NCI-H1417 (cell line): ENCODE results near the gene ASCC3.
A peak's percentile ranks its signal among the peaks of the same experiment; 100 is the strongest.
"Not testable (repeated sequence)": the region's sequence is repeated elsewhere in the genome, so short reads cannot be mapped to it uniquely, and the experiment has no call there.

Source experiments
- DNase-seq, 3 experiments: peaks; one replicate each; lab custom pipeline; 2025; lab: John Stamatoyannopoulos, UW

The ASCC3 gene

DNA sequence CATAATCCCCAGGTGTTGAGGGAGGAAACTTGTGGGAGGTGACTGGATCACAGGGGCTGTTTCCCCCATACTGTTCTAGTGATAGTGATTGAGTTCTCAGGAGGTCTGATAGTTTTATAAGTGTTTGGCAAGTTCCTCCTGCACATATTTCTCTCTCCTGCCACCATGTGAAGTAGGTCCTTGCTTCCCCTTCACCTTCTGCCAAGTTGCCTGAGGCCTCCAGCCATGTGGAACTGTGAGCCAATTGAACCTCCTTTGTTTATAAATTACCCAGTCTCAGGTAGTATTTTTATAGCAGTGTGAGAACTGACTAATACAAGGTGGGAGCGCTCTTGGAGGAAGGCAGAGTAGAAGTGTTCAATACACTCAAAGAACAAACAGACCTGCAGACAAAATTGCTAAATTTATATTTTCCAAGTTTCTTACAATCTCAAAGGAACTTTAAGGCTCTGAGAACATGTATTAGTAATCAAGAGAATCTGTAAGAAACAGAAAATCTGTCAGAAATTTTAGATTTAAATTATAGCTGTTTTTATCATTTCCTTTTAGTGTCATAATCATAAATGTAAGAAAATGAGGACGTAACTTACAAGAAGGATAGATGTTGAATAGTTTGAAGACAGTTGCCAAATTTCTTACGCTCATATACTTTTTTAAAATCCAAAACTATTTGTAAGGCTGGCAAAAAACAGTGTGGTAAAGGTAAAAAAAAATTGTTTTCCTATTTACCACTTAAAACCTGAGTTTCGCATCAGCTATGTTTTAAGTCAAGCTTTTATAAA lies 77.7 kb downstream of the ASCC3 start:
- DNase-seq, result peak in 1 of 3 experiments; percentile 31

- DNase-seq, result no peak
These were observed 80.1 kb downstream of the ASCC3 start for GRCh38 chr6:100801036-100801435.

DNA sequence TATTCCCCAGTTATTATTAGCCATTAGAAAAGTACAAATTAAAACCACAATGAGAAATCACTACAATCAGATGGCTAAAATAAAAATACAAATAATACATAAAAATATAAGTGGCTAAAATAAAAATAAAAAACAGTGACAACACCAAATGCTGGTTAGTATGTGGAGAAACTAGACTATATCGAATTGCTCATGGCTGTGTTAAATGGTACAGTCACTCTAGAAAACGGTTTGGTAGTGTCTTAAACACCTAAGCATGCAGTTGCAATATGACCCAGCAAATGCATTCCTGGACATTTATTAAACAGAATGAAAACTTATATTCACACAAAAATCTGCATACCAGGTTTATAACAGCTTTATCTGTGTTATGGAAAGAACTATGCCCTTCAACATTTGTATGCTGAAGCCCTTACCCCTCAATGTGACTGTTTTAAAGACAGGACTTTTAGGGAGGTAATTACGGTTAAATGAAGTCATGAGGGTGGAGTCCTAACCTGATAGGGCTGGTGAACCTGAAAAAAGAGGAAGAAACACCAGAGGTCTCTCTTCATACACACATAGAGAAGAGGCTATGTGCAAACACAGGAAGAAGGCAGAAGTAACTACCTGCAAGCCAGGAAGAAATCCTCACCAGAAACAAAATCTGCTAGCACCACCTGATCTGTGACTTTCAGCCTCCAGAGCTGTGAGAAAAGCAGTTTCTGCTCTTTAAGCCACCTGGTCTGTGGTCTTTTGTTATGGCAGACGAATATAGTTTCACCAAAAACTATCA lies 84.9 kb downstream of the ASCC3 start:
- no peak for DNase-seq

GRCh38 chr6:100790084-100790483 lies 91.0 kb downstream of the ASCC3 start:
- DNase-seq, result no peak

DNA sequence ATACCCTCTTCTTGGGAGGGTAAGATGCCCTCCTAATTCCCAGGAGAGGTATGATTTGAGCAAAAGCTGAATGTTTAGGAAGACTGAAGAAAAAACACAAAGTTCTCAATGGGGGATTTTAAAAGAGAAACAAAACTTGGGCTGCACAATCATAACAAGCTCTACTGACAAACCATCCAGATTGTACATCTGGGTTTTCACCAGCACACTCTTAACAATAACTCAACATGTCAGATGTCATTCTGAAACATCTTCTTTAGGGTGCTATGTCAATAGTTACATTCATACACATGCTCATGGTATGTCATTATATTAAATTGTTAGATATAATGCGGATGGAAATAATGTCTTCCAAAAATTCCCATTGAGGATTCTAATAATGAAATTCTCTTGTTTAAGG lies 95.1 kb downstream of the ASCC3 start:
- no peak for DNase-seq

DNA sequence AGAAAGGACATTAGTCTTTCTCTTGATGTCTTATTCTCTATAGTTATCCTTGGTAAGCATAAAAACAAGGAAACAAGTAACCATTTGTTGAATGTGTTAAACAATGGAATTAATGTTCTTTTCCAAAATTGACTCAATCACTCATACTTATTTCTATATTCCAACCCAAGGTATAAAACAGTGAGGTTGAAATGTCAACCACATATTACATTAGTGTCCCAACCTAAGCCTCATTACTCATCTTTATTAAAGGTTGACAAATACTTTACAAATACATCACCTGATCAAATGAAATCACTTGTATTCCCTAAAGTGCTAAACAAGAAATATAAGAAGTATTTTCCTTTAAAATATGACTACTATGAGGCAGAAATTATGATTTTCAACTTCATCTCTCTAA lies 100.5 kb downstream of the ASCC3 start:
- no peak for DNase-seq

DNA sequence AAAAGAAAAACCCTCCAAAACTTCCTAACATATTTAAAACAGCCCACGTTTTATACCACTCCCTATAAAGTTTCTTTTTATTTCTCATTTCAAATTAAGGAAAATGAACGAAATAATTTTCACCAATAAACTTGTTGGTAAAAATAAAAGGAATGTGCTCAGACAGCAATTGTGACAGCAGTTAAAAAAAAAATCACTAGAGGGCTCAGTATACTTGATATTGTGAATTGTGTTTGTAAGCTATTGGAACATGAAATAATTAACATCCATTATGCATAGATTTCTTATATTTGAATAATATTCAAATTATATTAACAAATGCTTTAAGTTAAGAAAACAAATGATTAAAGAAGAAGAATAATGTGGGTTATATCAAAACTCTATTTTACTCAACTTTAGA lies 105.5 kb downstream of the ASCC3 start:
- DNase-seq, result no peak

DNA sequence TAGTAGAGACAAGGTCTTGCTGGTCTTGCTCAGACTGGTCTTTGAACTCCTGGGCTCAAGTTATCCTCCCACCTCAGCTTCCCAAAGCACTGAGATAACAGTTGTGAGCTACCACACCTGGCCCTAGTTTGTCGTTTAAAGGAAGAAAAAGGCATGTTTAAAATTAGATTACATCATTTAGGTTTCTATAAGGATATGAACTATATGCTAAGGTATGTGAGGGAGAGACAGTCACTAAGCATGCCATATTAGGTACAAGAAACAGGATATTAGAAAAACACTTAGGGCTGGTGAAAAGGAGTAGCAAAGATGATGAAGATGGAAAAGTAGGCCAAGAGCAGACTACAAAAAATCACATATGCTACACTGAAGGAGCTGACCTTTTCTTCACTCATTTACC lies 106.4 kb downstream of the ASCC3 start:
- no peak for DNase-seq

GRCh38 chr6:100768816-100769351 lies 112.2 kb downstream of the ASCC3 start:
- no peak for DNase-seq

DNA sequence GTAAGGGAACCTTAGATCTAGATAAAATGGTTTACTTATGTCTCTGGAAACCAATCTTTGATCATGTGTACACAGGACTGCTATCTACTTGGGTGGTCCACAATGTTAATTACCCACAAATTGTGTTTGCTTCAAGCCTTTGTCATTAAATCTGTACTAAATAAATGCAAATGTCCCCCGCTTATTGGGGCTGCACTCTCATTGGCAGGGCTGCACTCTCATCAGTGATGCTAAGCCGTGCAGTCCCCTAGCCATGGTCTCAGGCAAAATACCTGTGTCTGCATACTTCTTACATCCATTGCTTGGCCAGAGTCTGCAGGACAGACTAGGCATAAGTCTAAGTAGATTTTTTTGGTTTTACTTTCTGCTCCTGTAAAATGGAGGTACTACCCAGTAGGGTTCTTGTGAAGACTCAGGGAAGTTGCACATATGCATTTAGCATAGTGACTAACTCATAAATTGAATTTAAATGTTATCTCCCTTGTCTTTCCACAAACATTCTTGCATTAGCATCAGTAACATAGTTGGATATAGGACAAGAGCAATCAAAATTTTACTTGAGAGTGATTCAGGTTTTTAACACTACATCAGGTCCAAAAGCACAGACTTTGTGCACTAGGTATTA lies 117.4 kb downstream of the ASCC3 start:
- no peak for DNase-seq

DNA sequence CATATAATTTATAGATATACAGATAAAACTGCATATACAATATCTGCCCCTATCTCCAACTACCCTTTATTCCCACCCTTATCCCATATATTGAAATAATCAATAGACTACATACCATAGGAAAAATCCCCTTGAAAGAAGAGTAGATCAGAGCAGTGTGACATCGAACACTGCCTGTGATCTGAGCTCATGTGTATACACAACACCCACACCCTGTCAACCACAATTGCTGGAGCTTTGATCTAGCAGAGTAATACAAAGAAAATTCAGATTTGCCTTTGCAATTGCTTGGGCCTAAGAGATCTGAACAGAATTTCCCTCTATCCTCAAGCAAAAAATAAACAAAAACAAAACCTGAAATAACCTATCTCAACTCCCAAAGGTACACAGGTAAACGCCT lies 119.3 kb downstream of the ASCC3 start:
- DNase-seq, result no peak

- not testable (repeated sequence) for DNase-seq
These were observed 122.7 kb downstream of the ASCC3 start for GRCh38 chr6:100758386-100758785.

DNA sequence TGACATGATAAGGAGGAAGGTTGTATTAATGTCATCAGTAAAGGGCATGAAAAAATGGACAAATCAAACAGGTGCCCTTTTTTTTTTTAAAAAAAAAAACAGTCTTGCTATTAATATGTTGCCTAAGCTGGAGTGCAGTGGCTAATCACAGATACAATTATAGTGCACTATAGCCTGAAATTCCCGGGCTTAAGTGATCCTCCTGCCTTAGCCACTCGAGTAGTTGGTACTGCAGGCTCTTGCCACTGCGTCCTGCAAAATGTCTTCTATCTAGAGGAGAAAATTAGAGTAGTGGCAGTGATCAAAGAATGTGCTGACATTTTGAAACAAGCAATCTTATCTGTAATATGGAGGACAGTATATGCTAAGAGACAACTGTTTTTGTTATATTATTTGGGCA lies 127.7 kb downstream of the ASCC3 start:
- DNase-seq, result peak in 1 of 3 experiments; percentile 8

GRCh38 chr6:100751590-100751989 lies 129.5 kb downstream of the ASCC3 start:
- DNase-seq, result peak in 1 of 3 experiments; percentile 21

DNA sequence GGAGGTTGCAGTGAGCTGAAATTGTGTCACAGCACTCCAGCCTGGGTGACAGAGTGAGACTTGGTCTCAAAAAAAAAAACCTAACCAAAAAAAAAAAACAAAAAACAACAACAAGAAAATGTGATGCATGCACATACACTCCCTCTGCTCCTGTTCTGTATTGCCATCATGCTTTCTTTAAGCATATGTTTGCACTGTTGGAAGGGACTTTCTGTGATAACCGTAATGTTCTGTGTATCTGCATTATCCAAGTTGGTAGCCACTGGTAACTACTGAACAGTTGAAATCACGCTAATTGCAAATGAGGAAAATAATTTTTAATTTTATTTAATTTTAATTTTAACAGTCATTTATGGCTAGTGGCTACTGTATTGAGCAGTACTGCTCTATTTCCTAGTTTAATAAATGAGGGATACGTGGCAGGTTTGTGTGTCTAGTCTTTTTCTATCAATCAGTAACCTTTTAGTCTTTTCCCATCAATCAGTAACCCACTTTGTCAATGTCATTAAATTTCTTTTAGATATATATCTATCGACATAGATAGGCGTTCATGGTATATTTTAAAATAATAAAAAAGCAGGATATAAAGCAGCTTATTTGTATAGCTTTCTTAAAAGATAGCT lies 135.6 kb downstream of the ASCC3 start:
- no peak for DNase-seq

DNA sequence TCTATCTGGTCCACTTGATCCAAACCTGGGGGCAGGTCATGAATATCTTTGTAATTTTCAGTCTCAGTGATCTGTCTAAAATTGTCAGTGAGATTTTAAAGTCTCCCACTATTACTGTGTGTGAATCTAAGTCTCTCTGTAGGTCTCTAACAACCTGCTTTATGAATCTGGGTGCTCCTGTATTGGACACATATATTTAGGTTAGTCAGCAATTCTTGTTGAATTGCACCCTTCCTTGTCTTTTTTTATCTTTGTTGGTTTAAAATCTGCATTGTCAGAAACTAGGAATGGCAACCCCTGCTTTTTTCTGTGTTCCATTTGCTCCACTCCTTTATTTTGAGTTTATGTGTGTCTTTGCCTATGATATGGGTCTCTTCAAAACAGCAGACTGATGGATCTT lies 140.7 kb downstream of the ASCC3 start:
- no peak for DNase-seq

DNA sequence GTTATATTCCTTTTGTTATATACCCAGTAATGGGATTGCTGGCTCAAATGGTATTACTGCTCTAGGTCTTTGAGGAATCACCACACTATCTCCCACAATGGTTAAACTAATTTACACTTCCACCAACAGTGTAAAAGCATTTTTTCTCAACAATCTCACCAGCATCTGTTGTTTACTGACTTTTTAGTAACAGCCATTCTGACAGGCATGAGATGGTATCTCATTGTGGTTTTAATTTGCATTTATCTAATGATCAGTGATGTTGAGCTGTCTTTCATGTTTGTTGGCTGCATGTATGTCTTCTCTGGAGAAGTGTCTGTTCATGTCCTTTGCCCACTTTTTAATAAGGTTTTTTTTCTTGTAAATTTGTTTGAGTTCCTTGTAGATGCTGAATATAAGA lies 143.4 kb downstream of the ASCC3 start:
- DNase-seq, result not testable (repeated sequence)

- DNase-seq, result no peak
These were observed 149.7 kb downstream of the ASCC3 start for GRCh38 chr6:100731411-100731810.

DNA sequence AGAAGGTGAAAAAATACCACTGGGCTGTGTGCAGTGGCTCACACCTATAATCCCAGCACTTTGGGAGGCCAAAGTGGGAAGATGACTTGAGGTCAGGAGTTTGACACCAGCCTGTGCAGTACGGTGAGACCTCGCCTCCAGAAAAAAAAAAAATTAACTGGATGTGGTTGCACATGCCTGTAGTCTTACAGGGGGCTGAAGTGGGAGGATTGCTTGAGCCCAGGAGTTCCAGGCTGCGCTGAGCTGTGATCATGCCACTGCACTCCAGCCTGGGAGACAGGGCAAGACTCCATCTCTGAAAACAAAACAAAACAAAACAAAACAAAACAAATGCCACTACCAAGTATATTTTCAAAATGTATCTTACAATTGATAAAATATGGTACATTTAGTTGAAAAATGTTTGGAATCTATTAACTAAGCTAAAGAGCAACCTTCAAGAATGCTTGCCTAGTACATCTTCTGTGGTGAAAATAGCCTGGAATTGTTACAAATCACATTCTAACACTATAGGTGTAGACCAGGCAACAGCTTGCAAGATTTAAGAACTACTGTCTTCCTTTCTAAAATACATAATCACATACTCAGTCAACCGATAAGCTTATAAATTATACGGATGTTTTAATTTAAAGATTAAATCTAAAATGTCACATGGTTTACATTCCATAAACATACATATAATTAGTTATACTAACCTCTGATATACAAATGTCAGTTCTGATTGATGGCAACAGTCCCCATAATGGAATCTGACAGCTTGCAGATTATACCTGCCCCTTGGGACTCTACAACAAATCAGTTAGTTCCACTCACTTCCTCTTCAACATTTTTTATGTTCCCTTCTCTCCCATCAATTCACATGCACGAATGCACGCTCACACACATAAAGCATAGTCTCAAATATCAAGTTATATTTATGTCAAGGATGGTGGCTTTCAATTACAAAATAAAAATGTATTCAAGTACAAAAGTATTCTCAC lies 150.8 kb downstream of the ASCC3 start:
- DNase-seq, result peak in 2 of 3 experiments; percentile 10 to 47

DNA sequence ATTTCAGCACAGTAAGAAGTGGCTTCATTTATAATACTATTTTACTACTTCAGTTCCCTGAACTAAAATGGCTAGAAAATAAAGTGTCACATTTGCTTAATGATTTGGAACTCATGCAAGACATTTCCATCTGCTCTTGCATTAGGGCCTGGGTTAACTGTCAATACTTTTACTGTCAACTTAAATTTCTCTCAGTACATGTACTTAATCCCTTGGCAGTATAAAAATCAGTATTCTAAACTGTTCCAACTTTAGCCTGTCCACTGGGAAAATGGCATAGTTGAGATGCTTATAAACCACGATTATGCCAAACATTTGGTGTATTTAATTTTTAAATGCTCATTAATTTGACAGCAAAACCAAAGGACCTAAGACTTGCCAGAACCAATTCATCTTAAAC lies 154.5 kb downstream of the ASCC3 start:
- DNase-seq, result no peak

DNA sequence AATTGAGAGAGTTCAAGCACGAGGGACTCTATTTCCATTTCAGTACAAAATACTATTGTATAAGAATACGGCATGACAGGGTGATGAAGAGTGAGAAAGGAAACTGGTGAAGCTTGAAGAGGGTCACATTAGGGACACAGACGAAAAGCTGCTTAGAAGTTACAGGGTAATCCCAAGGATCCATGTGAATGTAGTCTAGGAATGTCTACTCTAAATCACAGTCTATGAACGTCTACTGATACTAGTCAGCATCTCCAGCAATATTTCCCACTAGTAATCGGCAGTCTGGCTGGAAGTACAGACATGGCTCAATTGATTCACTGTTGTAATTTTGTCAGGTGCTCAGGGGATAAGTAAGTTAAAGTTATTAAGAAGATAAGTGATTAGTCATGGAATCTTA lies 156.4 kb downstream of the ASCC3 start:
- no peak for DNase-seq
